GM21381 (cell line): ENCODE measurements around the gene MAP3K7CL.
"Not testable (repeated sequence)": the region's sequence is repeated elsewhere in the genome, so short reads cannot be mapped to it uniquely, and the experiment has no call there.

ENCODE experiments used
- ATAC-seq: cut with Tn5 transposase; IDR thresholded peaks from one replicate; pipeline ENCODE4 v1.9.1; 2021; ENCODE audit warnings: mild to moderate bottlenecking, moderate library complexity; ENCODE audit not compliant: unreplicated experiment

MAP3K7CL gene

DNA sequence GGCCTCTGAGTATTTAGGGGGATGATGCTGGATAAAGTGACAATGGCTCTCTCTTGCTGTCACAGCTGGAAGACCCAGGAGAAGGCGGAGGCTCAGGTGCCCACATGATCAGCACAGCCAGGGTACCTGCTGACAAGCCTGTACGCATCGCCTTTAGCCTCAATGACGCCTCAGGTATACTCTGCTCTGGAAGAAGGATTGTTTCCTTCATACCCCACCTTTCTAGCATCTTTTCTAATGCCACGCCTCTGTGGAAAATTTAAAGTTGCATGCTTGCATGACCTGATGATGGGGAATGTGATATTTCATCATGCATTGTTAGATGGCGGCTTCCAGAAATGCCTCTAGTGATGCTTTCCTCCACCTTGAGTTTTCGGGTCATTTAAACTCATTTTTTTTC lies 2.8 kb downstream of the MAP3K7CL start:
- ATAC-seq: no peak

DNA sequence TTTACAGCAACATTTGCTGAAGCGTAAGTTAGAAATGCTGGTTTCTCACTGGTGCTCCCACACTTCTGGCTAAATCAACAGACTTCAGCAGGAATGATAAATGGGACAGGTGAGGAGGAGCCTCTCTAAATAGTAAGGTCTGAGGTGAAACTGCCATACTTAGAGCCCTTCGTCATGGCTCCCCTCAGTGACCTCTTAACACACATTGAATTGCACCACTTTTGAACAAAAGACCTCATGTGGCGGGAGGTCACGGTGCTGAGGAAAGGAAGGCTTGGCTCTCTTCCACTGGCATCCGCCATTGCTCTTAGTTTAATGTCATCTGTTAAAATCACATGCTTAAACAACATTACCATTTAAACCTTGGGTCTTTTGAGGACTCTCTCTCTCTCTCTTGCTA lies 3.4 kb downstream of the MAP3K7CL start:
- ATAC-seq: no peak

DNA sequence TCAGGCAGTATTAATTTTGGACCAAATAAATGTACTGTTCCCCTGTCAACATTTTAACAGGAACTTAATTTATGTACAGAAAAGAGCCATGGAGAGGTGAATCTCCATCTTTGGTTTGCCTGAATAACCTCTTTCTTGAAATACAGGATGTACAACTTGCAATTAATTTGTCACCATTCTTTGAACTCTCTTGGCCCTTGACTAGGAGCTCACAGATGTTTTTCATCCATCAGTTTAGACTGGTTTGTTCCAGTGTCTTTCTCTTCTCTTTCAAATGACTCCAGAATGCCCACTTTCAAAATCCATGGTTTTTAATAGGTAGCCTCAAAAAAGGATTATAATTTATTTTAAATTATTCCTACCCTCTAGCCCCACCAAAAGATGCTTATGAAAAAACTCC lies 5.0 kb downstream of the MAP3K7CL start:
- ATAC-seq: no peak

DNA sequence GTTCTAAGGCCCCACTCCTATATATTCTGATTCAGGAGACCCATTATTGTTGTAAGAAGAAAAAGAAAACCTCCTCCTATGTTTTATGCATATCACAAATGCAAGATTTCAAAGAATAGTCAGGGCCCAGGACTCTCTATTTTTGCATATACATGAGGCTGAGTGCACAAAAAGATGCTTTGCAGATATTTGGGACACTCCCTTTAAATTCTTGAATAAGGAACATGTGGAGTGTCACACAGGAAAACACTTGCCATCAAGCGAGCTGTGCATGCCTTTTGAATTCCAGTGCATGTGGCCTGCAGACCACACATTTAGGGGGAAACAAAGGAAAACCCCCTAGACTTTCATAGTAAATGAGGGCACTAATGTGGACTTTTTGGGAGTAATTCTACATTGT lies 5.6 kb downstream of the MAP3K7CL start:
- no peak for ATAC-seq

DNA sequence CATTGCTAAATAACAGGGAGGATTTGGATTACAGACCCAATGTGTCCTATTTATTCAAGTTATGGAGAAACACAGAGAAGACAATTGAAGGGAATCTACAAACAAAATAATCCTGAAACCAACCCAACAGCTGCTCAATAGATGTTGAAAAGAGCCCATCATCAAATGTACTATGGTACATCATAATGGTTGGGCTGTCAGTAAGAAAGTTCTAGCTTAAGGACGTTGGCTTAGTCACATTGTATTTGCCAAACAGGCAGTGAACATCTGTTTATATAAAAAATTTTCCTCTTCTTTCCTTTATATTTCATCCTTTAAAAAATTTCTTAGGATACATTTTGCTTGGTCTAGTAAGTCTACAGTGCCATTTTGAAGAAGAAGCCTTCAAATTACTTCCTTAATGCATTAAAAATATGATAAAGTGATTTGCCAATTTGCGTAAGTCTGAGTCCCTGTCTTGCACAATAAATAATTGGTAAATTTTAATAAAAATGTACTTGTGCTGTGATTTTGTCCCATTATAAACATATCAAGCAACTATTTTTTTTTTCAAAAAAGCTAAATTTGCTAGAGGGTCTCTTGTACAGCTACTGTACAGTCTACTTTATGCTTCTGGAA lies 14.4 kb downstream of the MAP3K7CL start:
- no peak for ATAC-seq

DNA sequence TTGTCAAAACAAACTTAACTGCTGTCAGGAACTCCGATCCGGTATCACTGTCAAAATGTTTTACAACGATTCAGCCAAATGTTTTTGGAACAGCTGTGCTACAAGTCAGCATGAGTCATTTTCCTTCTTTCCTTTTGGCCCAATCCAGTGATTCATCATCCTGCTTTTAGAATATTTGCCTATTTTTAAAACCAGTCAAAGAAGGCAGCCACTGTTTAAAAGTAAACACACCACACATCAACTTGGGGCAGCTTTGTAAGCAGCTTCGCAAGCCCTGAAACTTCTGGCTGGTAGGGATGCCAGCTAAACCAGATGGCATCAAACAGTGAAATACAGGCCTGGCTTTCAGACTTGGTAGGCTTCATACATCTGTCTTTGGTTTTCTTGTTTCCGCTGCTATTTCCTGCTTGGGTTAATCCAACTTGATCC lies 14.9 kb downstream of the MAP3K7CL start:
- no peak for ATAC-seq

DNA sequence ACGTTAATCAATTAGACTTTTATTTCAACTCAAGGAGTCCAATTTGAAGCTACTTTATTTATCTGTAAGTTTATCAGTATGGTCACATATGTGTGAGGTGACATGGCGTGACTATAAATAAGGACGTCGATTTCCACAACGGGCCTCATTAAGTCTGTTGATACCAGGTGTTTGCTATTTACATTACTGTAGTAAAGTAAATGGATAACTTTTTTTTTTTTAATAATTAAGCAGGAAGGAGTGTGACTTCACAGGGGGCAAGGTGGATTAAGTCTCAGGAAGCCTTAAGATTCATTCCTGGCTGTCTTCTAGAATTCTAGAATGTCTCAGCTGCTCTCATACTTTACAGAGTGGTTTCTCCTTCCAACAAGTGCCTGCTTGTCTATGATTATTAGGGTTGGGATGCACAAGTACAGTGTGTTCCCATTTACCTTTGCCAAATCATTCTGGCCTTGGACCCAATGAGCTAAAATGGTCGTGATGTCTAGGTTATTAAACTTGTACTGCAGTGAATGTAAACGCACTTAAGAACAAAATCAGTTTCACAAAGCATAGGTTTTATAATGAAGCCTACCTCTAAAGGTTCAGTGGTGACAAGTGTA lies 15.5 kb downstream of the MAP3K7CL start:
- no peak for ATAC-seq

DNA sequence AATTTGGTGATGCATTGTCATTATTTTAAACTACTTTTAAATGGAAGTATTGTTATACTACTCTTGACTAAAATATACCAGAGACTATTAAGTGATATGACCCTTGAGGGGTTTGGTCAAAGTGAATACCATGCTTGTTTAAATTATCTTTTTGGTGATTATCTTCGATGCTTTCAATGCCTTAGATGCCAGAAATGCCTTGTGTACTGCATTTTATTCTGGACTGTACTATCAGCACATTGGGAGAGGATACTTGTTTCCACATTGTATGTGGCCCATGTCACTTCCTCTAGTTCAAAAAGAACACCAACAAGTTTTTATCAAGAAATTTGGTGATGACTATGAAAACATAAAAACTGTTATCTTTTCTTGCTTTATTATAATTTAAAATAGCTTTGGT lies 16.3 kb downstream of the MAP3K7CL start:
- no peak for ATAC-seq

DNA sequence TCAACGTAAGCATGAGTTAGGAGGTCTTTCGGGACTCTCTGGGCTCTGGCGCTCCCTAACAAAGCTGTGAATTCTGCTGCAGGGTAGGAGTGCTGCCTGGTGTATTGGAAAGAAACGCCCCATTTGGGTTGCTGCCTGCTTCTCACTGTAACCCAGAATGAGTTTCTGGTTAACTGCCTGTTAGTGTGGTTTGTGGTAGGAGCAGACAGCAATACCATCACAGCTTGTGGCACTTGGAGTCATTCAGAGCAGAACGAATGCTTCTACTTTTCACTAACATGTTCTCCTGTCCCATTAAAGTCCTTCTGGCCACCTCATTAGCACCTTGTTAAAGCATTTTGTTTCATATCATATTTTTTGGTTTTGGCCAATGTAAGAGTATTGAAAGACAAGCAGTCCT lies 18.1 kb downstream of the MAP3K7CL start:
- no peak for ATAC-seq

DNA sequence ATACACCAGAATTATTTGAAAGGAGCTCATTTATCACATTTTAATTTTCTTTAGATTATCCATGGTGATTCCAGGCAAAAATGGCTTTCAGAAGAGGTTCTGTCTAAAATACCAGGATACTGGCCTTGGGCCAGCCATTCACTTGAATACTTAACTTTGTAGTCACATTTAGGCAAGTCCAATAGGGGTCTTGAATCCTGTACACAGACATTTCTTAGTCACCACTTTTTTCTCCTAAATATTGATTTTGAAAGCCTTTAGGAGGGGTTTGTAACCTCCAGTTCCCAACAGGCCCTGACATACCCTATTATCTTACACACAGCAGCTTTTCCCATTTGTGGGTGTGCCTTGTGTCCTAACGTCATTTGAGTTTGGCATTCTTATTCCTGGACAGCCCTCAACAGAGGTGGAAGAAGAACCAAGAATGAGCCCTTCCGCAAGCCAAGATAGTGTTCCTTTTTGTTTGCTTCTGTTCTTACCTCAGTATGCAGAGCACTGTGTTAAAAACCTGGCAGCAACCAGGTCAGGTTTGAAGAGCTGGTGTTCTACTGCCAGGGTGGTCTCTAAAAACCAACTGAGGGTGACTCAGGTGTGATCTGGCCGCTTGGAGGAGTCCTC lies 19.5 kb downstream of the MAP3K7CL start:
- no peak for ATAC-seq

DNA sequence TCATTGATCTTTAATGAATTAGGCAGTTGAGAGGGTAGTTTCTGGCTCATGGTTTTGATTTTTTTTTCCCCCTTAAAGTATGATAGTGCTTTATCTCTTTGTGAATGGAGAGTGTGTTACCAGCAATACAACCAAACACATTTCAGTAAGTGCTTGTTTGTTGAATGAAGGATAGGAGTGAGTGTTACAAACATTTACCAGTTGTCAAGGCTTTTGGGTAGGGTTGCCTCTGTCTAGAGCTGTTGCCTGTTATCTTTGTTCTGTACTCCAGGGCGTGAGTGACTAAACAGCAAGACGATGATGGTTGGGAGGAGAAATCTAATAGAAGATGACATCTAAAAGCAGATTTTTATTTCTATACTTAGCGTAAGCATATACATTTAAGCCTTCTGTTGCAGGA lies 21.5 kb downstream of the MAP3K7CL start:
- ATAC-seq: no peak

DNA sequence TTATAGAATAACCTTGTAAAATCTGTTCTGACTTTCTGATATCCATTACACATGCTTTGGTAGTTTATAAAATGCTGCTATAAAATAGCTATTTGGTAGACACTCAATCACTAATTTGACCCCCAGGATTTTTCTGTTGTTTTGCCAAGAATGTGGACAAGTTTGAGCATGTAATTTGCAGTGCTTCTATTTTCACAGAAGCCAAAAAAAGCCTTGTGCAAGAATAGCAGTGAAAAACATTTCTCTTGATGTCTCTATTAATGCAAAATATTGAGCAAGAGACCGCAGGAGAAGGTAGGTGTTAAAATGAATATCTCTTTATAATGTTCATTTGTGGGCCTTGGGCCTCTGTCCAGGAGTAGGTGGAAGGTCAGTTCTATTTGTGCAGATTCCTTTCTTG lies 22.5 kb downstream of the MAP3K7CL start:
- ATAC-seq: no peak

DNA sequence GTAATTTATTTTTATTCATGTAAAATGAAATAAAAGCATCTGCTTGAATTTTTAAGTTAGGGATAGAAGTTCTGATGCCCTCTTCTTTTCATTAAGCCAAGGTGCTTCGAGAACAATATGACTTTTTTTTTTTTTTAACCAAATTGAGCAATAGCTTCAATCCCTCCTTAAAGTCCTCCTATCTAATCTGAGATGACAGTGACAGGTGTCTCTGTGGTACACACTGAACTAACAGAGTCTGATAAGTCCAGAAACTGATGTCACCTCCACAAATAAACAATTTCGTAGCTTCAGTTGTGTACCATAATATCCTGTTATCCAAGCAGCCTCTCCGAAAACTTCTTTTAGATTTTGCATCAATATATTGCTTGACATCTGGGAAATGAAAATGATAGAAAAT lies 23.8 kb downstream of the MAP3K7CL start:
- no peak for ATAC-seq

DNA sequence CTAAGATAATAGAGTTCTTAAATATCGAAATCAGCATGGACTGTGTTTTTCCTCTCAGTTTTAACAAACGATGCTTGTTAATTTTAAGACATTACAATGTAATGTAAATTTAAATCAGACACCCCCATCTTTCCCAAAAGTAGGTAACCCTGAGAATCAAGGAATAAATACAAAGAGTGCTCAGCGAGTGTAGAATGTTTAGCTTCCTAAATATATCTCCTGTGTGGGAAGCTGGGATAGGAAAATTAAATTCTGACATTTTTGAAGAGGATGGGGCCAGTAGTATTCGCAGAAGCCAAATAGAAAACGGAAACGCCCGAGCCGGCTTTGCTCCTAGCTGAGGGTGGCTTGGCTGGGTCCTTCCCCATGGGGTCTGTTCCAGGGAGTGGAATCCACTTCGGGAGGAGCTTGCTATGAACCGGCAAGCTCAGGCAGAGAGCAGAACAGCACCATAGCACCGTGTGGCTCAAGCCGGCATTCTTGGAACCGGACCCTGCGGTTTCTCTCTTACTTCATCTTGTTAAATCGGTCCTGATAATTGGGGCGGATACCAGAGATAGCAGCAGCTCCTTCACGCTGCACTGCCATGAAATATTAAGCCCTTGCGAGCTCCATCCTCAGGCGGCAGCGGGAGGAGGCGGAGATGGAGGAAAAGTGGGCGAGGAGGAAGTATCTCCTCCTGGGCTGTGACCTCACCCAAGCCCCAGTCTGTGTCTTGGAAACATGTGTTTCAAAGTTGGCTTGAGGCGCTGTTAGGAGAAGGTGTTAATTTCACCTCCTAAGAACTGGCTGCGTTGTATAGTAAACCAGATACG lies 24.9 kb downstream of the MAP3K7CL start:
- ATAC-seq: no peak

DNA sequence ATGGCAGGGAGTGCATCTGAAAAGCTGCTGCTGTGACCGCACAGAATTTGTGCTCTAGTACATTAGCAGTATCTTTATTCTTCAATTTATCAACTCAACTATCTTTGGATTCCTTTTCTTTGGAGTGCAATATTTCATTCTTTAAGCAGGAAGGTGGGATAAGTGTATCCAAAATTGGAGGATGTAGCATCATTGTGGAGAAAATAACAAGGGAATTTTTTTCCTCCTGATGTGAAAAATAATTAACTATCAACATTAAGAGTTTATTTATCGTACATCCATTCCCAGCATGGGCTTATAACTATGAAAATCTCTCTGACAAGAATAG lies 25.5 kb downstream of the MAP3K7CL start:
- no peak for ATAC-seq

DNA sequence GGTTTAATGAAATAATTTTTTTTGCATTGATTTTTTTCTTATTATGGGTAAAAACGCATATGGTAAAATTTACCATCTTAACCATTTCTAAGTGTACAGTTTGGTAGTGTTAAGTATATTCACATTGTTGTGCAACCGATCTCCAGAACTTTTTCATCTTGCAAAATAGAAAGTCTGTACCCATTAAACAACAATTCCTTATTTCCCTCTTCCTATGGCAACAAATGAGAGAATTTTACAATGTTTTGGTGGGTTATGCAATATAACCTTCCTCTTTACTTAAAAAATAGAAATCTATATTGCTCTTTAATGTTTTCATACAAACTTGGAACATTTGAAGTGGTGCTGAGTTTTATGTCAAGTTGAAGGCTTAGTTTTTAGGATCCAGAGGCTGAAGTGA lies 26.6 kb downstream of the MAP3K7CL start:
- no peak for ATAC-seq

DNA sequence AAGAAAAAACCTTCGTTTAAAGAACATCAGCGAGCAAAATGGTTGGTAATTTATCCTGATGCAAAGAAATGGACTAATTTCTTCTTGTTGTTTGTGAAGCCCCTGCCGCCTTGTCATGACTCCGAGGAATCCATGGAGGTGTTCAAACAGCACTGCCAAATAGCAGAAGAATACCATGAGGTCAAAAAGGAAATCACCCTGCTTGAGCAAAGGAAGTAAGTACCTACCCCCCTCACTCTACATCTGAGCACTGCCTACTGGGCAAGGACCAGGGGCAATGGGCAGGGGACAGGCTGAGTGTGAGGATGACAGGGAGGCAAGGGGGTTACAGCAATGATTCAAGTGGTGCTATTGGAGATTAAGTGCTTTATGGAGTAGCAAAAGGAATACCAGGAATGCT lies 29.4 kb downstream of the MAP3K7CL start:
- ATAC-seq: no peak

DNA sequence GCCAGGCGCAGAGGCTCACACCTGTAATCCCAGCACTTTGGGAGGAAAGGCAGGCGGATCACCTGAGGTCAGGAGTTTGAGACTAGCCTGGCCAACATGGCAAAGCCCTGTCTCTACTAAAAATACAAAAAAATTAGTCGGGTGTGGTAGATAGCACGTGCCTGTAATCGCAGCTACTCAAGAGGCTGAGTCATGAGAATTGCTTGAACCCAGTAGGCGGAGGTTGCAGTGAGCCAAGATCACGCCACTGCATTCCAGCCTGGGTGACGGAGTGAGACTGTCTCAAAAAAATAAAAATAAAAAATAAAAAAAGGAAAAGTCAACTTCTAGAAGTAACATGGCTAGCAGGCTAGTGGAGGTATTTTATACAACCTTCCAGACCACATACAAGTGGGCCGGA lies 32.4 kb downstream of the MAP3K7CL start:
- ATAC-seq: not testable (repeated sequence)

DNA sequence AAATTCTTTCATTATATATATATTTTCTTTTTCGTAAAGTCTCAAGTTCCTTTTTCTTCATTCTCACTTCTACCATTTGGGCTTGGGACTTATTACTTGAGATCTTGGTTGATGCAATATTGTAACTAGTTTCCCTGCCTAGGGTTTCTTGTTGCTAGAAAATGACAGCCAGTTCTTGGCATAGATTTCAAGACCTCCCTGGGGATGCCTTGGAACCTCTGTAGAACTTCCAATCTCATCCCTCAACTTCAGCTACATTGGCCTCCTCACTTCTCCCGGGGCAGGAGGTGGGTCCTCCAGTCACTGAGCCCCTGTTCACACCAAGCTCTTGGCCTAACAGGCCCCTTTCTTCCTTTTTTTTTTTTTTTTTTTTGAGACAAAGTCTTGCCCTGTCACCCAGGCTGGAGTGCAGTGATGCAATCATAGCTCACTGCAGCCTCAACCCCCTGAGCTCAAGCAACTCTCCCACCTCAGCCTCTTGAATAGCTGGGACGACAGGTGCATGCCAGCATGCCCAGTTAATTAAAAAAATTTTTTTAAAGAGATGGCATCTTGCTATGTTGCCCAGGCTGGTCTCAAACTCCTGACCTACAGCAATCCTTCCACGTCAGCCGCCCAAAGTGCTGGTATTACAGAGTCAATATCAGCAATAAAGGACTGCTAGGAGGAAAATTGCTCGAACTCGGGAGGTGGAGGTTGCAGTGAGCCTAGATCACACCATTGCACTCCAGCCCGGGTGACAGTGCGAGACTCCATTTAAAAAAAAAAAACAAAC lies 33.1 kb downstream of the MAP3K7CL start:
- no peak for ATAC-seq

DNA sequence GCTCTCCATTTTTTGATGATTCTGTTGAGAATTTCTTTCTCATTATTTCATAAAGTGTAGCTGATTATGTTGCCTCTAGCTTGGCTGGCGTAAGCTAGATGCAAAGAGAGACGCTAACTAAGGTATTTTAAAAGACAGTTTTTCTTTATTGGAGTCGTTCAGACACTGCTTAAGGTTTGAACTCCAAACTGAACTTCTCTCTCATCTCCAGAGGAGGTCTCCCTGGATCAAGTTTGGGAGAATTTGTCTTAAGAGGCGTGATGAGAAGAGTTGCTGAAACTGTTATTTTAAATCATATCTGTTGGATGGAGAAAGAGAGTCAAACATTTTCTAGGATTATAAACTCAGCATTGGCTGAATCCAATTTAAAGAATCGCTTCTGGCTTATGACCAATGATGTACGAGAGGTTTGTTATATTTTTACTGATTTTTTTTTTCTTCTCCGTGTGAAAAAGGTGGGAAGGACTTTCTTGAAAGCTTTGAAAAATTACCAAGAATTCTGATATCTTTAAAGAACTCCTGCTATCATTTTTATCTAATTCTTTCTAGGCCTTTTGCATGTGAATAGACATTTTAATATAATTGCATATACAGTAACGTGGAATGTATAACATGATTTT lies 34.0 kb downstream of the MAP3K7CL start:
- ATAC-seq: no peak

DNA sequence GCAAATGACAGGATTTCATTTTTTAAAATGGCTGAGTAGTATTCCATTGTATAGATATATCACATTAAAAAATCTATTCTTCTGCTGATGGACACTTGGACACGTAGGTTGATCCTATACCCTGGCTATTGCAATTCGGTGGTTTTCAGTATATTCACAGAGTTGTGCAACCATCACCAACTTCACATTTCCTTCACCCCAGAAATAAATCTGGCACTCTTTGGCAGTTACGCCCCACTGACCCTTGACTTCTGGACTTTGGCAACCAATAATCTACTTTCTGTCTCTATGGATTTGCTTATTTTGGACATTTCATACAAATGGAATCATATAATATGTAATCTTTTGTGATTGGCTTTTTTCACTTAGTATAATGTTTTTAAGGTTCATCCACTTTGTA lies 35.9 kb downstream of the MAP3K7CL start:
- no peak for ATAC-seq
